Measurements from ENCODE around the gene HLA-DMA. TPM values are rescaled to one million over a fixed set of nuclear protein-coding genes. Genes with fewer than 3 reads are reported as not detected.

Gene HLA-DMA
- total RNA-seq, 1 experiment from 2014 or later = 1.9 TPM

DNA sequence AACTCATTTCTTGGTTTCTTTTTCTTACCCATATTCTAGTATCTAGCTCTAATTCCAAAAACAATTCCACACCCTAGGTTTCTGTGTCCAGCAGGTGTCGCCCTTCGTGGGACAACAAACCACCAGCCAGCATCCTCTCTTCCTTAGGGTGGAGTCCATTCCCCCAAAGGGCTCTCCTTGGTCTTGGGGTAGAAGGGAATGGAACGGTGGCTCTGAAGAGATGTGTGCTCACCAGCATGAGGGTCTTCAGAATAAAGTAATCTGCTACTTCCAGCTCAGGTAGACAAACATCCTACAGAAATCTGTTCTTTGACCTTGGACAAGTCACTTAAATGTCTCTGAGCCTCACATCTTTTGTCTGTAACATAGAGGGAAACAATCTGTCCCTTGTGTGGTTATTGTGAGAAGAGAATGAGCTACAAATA lies 19.2 kb downstream of the HLA-DMA start:
- peak; percentile 64 for DNase-seq (ENCODE audit: low read depth)

DNA sequence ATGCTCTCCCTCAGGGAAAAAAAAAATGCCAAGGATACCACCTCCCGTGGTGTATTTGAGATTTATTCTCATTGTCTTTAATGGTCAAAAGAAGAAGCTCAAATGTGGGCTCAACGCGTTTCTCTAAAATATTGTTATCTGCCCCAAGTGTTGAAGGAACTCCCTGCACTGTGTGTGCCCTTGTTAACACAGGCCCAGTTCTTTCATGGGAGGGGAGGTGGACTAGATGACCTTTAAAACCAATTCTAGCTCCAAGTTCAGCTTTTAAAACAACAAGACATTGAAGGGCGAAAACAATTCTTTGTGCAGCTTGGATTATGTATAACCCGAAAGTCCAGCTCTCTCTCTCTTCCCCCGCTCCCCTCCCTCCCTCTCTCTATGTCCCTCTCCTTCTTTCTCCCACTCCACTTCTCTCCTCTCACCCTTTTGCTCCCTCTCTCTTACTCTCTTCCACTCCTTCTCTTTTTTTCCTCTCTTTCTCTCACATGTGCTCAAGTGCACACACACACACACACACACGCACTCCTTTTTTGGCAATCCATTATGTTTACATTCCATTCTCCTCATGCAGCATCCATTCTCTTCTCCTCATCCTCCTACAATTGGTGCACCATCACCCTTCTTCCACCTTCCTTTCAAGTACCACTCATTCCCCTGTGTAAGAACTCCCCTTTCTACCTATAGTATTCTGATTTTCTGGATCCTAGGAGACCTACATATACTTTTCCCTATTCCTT lies 20.6 kb downstream of the HLA-DMA start:
- DNase-seq (ENCODE audit: low read depth) = no peak

DNA sequence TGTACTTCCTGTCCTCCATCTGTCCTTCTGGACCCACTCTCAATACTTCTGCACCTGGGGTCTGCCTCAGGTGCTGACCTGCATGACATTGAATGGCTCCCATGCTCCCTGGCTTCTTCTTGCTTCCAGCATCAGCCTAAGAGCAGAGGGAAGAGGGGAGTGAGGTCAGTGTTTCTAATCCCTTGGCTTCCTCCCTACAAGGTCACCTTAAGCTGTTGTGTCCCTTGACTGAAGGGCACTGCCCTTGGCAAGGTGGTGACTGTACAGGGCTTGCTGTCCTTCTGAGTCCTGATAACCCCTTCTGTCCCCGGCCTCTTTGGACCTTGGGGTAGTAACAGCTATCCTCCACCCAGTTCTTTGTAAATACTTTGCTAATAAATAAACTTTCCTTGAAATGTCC lies 21.7 kb downstream of the HLA-DMA start:
- DNase-seq (ENCODE audit: low read depth) = no peak

DNA sequence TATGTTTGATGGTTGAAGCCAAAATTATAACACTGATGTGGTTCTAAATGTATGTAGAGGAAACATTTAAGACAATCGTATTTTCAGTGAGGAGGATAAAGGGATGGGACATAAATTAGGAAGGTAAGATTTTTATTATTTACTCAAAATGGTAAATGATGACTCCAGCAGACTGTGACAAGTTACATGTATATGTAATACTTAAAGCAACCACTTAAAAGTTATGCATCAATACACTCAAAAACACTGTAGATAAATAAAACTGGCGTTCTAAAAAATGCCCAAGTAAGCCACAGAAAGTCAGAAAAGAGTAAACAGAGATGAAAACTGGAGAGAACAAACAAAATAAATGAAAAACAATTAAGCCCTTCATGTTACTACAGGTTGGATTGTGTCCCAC lies 30.8 kb downstream of the HLA-DMA start:
- DNase-seq (ENCODE audit: low read depth) = no peak

DNA sequence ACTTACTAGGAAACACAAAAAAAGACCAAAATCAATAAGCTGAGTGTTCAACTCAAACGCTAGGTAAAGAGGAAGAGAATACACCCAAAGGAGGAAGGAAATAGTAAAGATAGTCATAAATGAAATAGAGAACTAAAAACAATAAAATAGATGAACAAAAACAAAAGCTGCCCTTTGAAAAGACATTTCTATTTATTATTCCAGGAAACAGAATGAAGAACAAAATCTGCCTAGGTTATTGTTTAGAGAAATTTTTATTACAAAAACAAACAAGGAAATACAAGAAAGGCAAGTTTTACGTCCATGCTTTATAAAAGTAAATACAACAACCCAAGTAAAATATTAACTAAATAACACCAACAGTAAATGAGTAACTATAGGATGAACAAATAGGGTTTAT lies 32.2 kb downstream of the HLA-DMA start:
- no peak for DNase-seq (ENCODE audit: low read depth)

DNA sequence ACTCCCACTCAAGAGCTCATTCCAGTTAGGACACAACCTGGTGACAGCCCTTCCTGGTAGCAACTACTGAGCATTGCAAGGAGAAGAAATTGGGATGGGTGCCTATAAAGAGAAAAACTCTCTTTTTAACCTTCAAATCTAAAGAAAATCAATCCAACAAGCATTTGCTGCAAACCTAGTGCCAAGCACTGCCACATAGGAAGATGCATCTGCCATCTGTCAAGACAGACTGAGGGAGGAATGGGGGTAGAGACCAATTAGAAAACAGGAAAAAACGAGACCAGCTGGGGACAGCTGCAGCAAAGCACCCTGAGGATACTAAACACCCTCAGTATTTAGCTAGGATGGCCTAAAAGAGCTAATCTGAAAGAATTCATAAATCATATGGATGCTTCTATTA lies 39.9 kb downstream of the HLA-DMA start:
- no peak for DNase-seq (ENCODE audit: low read depth)

DNA sequence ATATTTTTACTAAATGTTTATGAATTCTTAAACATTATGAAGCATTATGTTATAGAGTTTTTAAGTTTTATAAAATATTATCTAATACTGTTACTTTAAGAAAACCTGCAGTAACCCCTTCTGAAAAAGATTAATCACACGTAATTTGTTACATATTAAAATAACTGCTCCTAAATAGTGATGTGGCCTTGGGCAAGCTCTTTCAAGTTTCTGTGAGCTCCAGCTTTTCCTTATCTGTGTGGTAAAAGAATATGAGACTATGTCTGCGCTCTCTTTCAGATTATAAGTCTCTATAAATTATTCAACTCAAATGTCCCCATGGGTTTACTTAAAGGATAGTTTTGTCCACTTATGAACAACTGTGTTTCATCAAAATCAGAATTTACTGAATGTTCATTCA lies 44.0 kb downstream of the HLA-DMA start:
- no peak for DNase-seq (ENCODE audit: low read depth)

DNA sequence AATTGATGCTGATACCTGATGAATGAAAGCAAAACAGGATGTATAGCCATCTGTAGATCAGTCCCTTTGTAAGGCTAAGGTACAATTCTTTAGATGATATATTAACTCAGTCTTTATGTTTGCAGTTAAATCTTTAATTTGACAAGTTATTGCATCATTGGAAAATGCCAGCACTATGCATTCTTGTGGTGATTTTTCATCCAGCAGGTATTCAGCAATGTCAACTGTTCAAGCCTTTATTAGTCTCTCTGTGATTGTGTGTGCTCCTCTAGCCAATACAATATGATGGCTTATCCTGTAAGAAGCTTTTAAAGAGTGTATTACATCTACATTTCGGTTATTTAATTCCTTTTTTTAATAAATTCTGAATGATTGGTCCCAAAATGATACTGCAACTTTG lies 46.4 kb downstream of the HLA-DMA start:
- peak; percentile 59 for DNase-seq (ENCODE audit: low read depth)

DNA sequence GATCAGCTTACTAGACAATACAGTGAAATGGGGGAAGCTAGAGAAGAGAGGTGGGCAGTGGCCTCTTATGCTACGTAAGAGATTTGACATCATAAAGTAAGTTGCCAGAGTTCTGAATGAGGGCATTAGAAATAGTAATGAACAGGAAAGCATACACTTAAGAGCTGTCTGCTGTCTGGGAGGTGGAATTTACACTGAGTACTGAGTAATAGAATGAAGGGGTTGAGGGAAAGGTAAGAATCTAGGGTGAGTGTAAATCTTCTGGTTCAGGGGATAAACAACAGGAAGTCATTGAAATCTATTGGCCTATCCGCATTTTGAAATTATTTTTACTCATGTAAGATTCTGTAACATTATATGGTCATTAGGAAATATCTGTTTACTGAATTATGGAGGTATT lies 47.8 kb downstream of the HLA-DMA start:
- no peak for DNase-seq (ENCODE audit: low read depth)

DNA sequence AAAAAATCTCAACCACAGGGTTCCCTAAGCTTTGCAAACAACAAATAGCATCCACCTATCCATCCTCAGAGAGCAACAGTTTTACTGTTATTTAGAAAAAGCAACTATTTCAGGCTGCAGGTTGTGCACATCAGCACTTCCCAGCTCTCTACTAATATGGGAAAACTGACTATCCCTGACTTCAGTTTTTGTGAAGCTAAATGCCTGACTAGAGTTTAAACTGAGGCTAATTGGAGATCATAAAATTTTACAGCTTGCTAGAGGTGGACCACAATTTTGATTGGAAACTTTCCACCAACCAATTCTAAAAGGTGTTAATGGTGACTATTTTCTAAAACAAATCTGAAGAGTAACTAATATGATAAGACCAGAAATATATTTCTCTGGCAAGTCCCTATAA lies 48.9 kb downstream of the HLA-DMA start:
- DNase-seq (ENCODE audit: low read depth) = no peak

Other genes starting within 250 kb of the HLA-DMA start
- gene HLA-DQA2, start 211.7 kb downstream of the HLA-DMA start, total RNA-seq (2014; rRNA removed) = not detected in 2 replicates
- gene HLA-DQB2, start 189.6 kb downstream of the HLA-DMA start, total RNA-seq (2014; rRNA removed) = not detected in 2 replicates
- gene HLA-DOB, start 136.1 kb downstream of the HLA-DMA start, total RNA-seq (2014; rRNA removed) = not detected in 2 replicates
- 6.1 and 6.7 TPM in 2 replicates for gene TAP2, start 114.4 kb downstream of the HLA-DMA start, total RNA-seq (2014; rRNA removed)
- gene PSMB8, start 109.0 kb downstream of the HLA-DMA start, total RNA-seq (2014; rRNA removed) = 39.8 and 55.6 TPM in 2 replicates
- gene TAP1, start 99.4 kb downstream of the HLA-DMA start, total RNA-seq (2014; rRNA removed) = 50.1 and 56.2 TPM in 2 replicates
- gene PSMB9, start 98.9 kb downstream of the HLA-DMA start, total RNA-seq (2014; rRNA removed) = 9.0 and 20.0 TPM in 2 replicates
- gene HLA-DMB, start 12.1 kb downstream of the HLA-DMA start, total RNA-seq (2014; rRNA removed) = 0.38 TPM in 1 of 2 replicates, not detected in the other
- 113 and 125 TPM in 2 replicates for gene BRD2, start 15.5 kb upstream of the HLA-DMA start, total RNA-seq (2014; rRNA removed)
- 0.06 and 0.23 TPM in 2 replicates for gene HLA-DOA, start 56.5 kb upstream of the HLA-DMA start, total RNA-seq (2014; rRNA removed)
- gene HLA-DPA1, start 120.6 kb upstream of the HLA-DMA start, total RNA-seq (2014; rRNA removed) = 0.86 and 3.4 TPM in 2 replicates
- 1.0 and 3.8 TPM in 2 replicates for gene HLA-DPB1, start 122.9 kb upstream of the HLA-DMA start, total RNA-seq (2014; rRNA removed)
- 0.96 and 1.1 TPM in 2 replicates for gene COL11A2, start 239.4 kb upstream of the HLA-DMA start, total RNA-seq (2014; rRNA removed)
- 17.4 and 23.0 TPM in 2 replicates for gene RXRB, start 247.6 kb upstream of the HLA-DMA start, total RNA-seq (2014; rRNA removed)
- 91.9 and 104 TPM in 2 replicates for gene SLC39A7, start 247.8 kb upstream of the HLA-DMA start, total RNA-seq (2014; rRNA removed)

All from LHCN-M2 (cell line).